ENCODE results near the gene SNCB.

The SNCB gene

GRCh38 chr5:176597417-176598389, 32.6 kb downstream of the SNCB start:
- H3K36me3 ChIP-seq = peaks cover 23% of the 10 kb centered on the region
- H3K4me3 ChIP-seq (ENCODE audit: low read depth, low read length) = no peak overlapping the region
- H3K4me1 ChIP-seq = no peaks in the 10 kb centered on the region
- no peaks in the 10 kb centered on the region for H3K9me3 ChIP-seq
- H3K27me3 ChIP-seq = no peaks in the 10 kb centered on the region
- DNase-seq = no peak
- no peak for TF ChIP-seq CTCF (IDR thresholded peaks at IDR 0.05; ENCODE audit: low read depth, low read length)

- Histone ChIP-seq H3K9me3 (no peaks in the 10 kb centered on the region), H3K4me1 (no peaks in the 10 kb centered on the region), H3K4me3 (ENCODE audit: low read depth, low read length) (no peak overlapping the region), H3K36me3 (peaks cover 23% of the 10 kb centered on the region), H3K27me3 (no peaks in the 10 kb centered on the region)
- TF ChIP-seq CTCF (IDR thresholded peaks at IDR 0.05; ENCODE audit: low read depth, low read length) = no peak
- no peak for DNase-seq
Measured at GRCh38 chr5:176596689-176597416, 33.5 kb downstream of the SNCB start.

GRCh38 chr5:176596069-176596644, 34.2 kb downstream of the SNCB start:
- no peaks in the 10 kb centered on the region for H3K27me3 ChIP-seq
- no peak overlapping the region for H3K4me3 ChIP-seq (ENCODE audit: low read depth, low read length)
- H3K36me3 ChIP-seq = peaks cover 23% of the 10 kb centered on the region
- no peaks in the 10 kb centered on the region for H3K4me1 ChIP-seq
- H3K9me3 ChIP-seq = no peaks in the 10 kb centered on the region
- DNase-seq = no peak
- no peak for TF ChIP-seq CTCF (IDR thresholded peaks at IDR 0.05; ENCODE audit: low read depth, low read length)

GRCh38 chr5:176595386-176595943, 34.9 kb downstream of the SNCB start:
- Histone ChIP-seq H3K9me3 (no peaks in the 10 kb centered on the region), H3K27me3 (no peaks in the 10 kb centered on the region), H3K4me3 (ENCODE audit: low read depth, low read length) (no peak overlapping the region), H3K4me1 (no peaks in the 10 kb centered on the region), H3K36me3 (peaks cover 23% of the 10 kb centered on the region)
- no peak for DNase-seq
- TF ChIP-seq CTCF (IDR thresholded peaks at IDR 0.05; ENCODE audit: low read depth, low read length) = no peak

GRCh38 chr5:176594554-176594953, 35.8 kb downstream of the SNCB start:
- no peak overlapping the region for H3K4me3 ChIP-seq (ENCODE audit: low read depth, low read length)
- TF ChIP-seq CTCF (IDR thresholded peaks at IDR 0.05; ENCODE audit: low read depth, low read length) = no peak
- H3K36me3 ChIP-seq = peaks cover 21% of the 10 kb centered on the region
- no peaks in the 10 kb centered on the region for H3K9me3 ChIP-seq
- H3K4me1 ChIP-seq = no peaks in the 10 kb centered on the region
- no peaks in the 10 kb centered on the region for H3K27me3 ChIP-seq
- DNase-seq = no peak
